Loucy (cell line): ENCODE data around the gene HELB.

Experiments
- EZH2phosphoT487 ChIP-seq: fragments of 200-600 bp; IDR thresholded peaks from 2 replicates; pipeline ENCODE4 v1.6.1; 2018; ENCODE audit warnings: antibody characterized with exemption, mild to moderate bottlenecking, moderate library complexity, borderline replicate concordance
- TF ChIP-seq, protein P1 (sequence below): fragments of 200-600 bp; sonication (generic); conservative IDR thresholded peaks from 2 replicates; pipeline ENCODE4 v1.5.1; 2014; ENCODE audit warnings: mild to moderate bottlenecking, antibody characterized with exemption, low read length

DNA sequence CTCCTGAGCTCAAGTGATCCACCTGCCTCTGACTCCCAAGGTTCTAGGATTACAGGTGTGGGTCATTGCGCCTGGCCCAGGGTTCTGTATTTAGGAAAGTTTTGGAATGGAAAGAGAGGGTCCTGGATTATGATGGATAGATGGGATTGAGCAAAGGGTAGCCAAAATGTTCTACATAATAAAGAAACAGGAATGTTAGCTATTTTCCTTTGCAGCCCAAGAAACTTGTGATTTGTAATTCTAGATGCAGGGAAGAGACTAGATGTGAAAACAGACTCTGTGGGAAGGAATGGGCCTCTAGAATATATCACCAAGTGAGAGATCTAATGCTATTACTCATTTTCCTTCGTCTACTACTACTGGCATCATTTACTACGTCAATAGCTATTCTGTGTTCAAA, 29.6 kb upstream of the HELB start:
- TF ChIP-seq, protein P1, sequence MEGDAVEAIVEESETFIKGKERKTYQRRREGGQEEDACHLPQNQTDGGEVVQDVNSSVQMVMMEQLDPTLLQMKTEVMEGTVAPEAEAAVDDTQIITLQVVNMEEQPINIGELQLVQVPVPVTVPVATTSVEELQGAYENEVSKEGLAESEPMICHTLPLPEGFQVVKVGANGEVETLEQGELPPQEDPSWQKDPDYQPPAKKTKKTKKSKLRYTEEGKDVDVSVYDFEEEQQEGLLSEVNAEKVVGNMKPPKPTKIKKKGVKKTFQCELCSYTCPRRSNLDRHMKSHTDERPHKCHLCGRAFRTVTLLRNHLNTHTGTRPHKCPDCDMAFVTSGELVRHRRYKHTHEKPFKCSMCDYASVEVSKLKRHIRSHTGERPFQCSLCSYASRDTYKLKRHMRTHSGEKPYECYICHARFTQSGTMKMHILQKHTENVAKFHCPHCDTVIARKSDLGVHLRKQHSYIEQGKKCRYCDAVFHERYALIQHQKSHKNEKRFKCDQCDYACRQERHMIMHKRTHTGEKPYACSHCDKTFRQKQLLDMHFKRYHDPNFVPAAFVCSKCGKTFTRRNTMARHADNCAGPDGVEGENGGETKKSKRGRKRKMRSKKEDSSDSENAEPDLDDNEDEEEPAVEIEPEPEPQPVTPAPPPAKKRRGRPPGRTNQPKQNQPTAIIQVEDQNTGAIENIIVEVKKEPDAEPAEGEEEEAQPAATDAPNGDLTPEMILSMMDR, result no peak
- TF ChIP-seq EZH2phosphoT487, result no peak
